Peyer's patch (tissue), 4 donors: ENCODE data around the gene MXRA7. TPM values are rescaled to one million over a fixed set of nuclear protein-coding genes. Genes with fewer than 3 reads are reported as not detected.

Experiments
- DNase-seq, 3 donors: peaks; one replicate each; pipeline ENCODE4 v3.0.0-alpha.2; 2017 to 2019
- H3K27ac ChIP-seq, 4 donors: fragments of 200-600 bp; sonication (generic); one replicate each; pipeline ENCODE4 v1.5.1; 2016 to 2019
- H3K27me3 ChIP-seq, 2 donors: fragments of 200-600 bp; sonication (generic); one replicate each; pipeline ENCODE4 v1.5.1; 2019
- H3K36me3 ChIP-seq, 3 donors: fragments of 200-600 bp; sonication (generic); one replicate each; pipeline ENCODE4 v1.5.1; 2016 to 2019
- H3K4me1 ChIP-seq, 4 donors: fragments of 200-600 bp; sonication (generic); one replicate each; pipeline ENCODE4 v1.5.1; 2016 to 2019
- H3K4me3 ChIP-seq, 4 donors: fragments of 200-600 bp; sonication (generic); 1 replicate in 3 of 4; 2 replicates in 1 of 4; pipeline ENCODE4 v1.5.1; 2016 to 2019; ENCODE audit warnings: mild to moderate bottlenecking in 1 of 4
- H3K9me3 ChIP-seq, 4 donors: fragments of 200-600 bp; sonication (generic); one replicate each; pipeline ENCODE4 v1.5.1; 2016 to 2019; ENCODE audit warnings: mild to moderate bottlenecking in 1 of 4
- POLR2A ChIP-seq, 2 donors: fragments of 450-650 bp; IDR thresholded peaks; one replicate each; pipeline ENCODE4 v1.5.1; 2017; ENCODE audit warnings: antibody characterized with exemption in 2 of 2, mild to moderate bottlenecking in 2 of 2, moderate library complexity in 2 of 2
- total RNA-seq, 4 donors: library from RNA; depleted of rRNA; stranded (reverse); fragments of >200 nt; gene quantifications; one replicate each; pipeline ENCODE4 v1.1.0, GENCODE V29; 2016
- TF ChIP-seq, protein P1 (sequence below), 6 experiments: fragments of 450-650 bp in 4 of 6; fragments of 200-600 bp in 2 of 6; sonication (generic) in 1 of 6; IDR thresholded peaks; one replicate each; pipeline ENCODE4 v1.5.1; 2017 to 2019; ENCODE audit warnings: antibody characterized with exemption in 6 of 6, mild to moderate bottlenecking in 3 of 6, moderate library complexity in 1 of 6

MXRA7 gene
- total RNA-seq, 4 donors from 2014 or later, result 9.1 to 27.3 (median 23.4) TPM

DNA sequence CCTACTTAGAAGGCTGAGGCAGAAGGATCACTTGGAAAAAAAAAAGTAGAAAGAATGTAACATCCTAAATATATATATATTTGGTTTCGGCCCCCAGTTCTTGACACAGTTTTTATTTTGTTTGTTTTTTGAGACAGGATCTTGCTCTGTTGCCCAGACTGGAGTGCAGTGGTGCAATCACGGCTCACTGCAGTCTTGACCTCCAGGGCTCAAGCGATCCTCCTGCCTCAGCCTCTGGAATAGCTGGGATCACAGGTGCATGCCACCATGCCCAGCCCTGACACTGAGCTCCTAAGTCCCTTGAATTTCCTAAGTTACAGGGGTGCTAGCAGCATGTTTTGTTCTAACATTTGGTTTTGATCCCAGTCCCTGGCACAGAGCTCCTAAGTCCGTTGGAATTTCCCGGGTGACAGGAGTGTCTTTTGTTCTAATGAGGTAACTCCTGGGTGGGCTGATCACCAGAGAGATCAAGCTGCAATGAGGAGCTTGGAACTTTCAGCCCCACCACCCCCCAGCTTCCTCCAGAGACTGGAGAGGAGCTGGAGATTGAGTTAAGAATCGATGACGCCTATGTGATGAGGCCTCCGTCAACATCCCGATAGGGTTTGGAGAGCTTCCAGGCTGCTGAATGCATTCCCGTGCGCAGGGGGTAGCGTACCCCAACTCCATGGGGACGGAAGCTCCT lies 20.0 kb downstream of the MXRA7 start:
- H3K4me1 ChIP-seq, result peaks cover 0 to 12% (median 0%) of the 10 kb centered on the region in 4 donors
- H3K4me3 ChIP-seq, result no peak overlapping the region
- TF ChIP-seq, protein P1, sequence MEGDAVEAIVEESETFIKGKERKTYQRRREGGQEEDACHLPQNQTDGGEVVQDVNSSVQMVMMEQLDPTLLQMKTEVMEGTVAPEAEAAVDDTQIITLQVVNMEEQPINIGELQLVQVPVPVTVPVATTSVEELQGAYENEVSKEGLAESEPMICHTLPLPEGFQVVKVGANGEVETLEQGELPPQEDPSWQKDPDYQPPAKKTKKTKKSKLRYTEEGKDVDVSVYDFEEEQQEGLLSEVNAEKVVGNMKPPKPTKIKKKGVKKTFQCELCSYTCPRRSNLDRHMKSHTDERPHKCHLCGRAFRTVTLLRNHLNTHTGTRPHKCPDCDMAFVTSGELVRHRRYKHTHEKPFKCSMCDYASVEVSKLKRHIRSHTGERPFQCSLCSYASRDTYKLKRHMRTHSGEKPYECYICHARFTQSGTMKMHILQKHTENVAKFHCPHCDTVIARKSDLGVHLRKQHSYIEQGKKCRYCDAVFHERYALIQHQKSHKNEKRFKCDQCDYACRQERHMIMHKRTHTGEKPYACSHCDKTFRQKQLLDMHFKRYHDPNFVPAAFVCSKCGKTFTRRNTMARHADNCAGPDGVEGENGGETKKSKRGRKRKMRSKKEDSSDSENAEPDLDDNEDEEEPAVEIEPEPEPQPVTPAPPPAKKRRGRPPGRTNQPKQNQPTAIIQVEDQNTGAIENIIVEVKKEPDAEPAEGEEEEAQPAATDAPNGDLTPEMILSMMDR (IDR thresholded peaks at IDR 0.05), result no peak
- no peak for TF ChIP-seq POLR2A (IDR thresholded peaks at IDR 0.05)
- no peak overlapping the region for H3K27ac ChIP-seq
- H3K36me3 ChIP-seq, result no peaks in the 10 kb centered on the region
- no peaks in the 10 kb centered on the region for H3K27me3 ChIP-seq
- no peak for DNase-seq
- H3K9me3 ChIP-seq, result no peaks in the 10 kb centered on the region

DNA sequence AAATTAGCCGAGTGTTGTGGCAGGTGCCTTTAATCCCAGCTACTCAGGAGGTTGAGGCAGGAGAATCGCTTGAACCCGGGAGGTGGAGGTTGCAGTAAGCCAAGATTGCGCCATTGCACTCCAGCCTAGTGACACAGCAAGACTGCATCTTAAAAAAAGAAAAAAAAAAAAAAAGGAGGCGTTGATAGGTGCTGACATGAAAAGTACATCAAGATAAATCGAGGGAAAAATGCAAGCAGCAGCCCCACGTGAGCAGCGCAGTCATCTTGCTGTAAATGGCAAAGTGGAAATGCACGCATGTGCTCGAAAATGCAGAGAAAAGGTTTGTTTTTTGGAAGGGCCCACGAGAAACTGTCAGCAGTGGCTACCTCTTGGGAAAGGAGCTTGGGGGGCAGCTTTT lies 20.9 kb downstream of the MXRA7 start:
- Histone ChIP-seq H3K27ac (no peak overlapping the region), H3K4me1 (peaks cover 0 to 12% (median 0%) of the 10 kb centered on the region in 4 donors), H3K4me3 (no peak overlapping the region), H3K9me3 (no peaks in the 10 kb centered on the region), H3K27me3 (no peaks in the 10 kb centered on the region), H3K36me3 (no peaks in the 10 kb centered on the region)
- TF ChIP-seq, protein P1 (IDR thresholded peaks at IDR 0.05), result no peak
- no peak for TF ChIP-seq POLR2A (IDR thresholded peaks at IDR 0.05)
- no peak for DNase-seq

DNA sequence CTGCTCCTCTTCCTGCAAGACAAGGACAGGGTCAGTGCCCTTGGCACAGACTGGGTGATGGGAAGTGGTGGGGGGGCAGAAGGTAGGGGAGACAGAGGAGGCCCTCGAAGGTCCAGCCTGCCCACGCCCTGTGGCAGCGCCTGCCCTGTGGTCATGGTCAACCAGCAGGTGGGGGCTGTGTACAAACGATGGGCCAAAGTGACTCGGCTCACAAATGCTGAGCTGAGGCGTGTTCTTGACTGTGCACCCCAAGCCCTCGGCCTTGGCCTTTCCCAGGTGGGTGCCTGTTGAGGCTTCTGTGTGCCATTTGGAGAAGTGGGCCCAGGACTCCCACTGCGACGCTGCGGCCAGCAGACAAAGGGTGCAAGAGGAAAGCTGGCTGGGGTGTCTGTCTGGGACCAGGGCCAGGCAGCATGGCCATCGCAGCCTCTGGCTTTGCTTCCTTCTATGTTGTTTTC lies 22.6 kb downstream of the MXRA7 start:
- no peak for DNase-seq
- TF ChIP-seq, protein P1 (IDR thresholded peaks at IDR 0.05), result no peak
- TF ChIP-seq POLR2A (IDR thresholded peaks at IDR 0.05), result no peak
- no peaks in the 10 kb centered on the region for H3K9me3 ChIP-seq
- peak overlapping the region; percentile 62 to 87 (median 70) for H3K27ac ChIP-seq
- no peak overlapping the region for H3K4me3 ChIP-seq
- H3K27me3 ChIP-seq, result no peaks in the 10 kb centered on the region
- H3K4me1 ChIP-seq, result peaks cover 0 to 12% (median 0%) of the 10 kb centered on the region in 4 donors
- no peaks in the 10 kb centered on the region for H3K36me3 ChIP-seq

DNA sequence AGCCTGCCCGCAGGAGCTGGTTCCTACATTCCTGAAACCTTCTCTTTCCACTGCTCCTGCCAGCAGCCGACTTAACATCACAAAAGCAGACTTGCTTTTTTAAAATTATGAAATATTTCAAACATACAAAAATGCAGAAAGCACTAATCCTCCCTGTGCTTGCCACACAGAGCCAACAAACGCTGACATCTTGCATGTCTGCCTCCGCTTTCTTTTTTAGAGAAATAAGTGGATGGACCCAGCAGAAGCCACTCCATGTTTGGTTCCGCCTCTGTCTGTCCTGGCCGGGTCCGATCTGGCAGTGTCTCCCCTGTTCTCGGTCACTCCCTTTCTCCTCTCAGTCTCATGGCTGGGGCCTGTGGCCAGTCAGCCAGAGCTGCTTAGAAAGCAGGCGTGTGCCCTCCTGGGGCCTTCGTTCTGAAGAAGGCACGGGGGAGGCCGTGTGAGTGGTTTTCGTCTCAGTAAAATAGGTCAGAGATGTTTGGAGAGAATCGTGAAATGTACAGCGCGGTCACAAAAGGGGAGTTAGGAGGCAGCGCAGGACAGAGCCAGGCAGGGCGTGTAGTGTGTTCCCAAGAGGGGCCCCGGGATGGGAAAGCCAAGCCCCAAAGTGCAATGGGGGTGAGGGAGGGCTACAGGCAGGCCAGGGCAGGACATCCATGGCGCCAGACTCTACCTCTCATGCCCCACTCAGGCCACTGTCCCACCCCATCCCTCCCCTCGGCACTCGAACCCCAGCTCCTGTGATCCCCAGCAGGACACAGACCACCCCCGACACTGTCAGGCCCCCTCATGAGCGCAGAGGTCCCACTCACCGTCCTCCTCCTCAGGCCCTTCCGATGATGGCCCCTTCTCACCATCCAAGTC lies 23.2 kb downstream of the MXRA7 start:
- peaks cover 0 to 17% (median 0%) of the 10 kb centered on the region in 4 donors for H3K4me1 ChIP-seq
- H3K36me3 ChIP-seq, result no peaks in the 10 kb centered on the region
- TF ChIP-seq POLR2A (IDR thresholded peaks at IDR 0.05), result no peak
- TF ChIP-seq, protein P1 (IDR thresholded peaks at IDR 0.05), result no peak
- peak overlapping the region; percentile 62 to 87 (median 70) for H3K27ac ChIP-seq
- H3K4me3 ChIP-seq, result no peak overlapping the region
- DNase-seq, result no peak
- H3K27me3 ChIP-seq, result no peaks in the 10 kb centered on the region
- no peaks in the 10 kb centered on the region for H3K9me3 ChIP-seq

DNA sequence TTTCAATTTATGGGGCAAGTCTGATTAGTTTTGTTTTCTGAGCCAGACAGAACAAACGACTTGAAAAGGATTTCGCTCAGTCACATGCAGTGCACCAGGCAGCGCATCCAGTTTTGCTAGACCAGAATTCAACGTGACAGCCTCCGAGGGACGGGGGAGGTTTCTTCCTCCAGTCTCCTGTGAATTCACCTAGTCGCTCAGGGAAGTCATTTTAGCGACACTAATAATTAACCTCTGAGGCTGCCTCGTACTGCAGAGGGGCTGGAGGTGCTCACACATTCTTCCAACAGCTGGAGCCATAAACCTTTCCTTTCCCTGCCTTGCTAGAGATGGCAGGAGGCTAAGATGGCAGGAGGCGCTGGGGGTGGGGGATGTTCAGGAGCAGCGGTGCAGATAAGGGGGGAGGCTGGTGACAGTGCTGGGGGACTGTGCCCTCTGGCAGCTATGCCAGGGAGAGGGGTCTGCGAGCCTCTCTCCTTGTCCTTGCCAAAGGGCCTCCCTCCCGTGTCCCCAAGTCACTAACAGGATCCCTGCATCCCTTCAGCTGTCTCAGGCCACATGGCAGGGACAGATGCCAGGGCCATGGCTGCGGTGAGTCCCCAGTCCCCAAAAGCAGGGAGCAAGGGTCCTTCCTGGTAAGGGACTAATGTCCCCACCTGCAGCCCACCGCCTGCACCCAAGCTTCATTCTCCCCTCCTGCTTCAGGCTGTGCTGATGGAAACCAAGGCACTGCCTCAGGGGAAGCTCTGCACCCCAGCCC lies 24.0 kb downstream of the MXRA7 start:
- Histone ChIP-seq H3K9me3 (no peaks in the 10 kb centered on the region), H3K27ac (peak overlapping the region in 3 of 4 donors; percentile 7 to 87 (median 62)), H3K4me1 (peaks cover 0 to 24% (median 0%) of the 10 kb centered on the region in 4 donors), H3K36me3 (no peaks in the 10 kb centered on the region), H3K27me3 (no peaks in the 10 kb centered on the region), H3K4me3 (no peak overlapping the region)
- DNase-seq, result no peak
- TF ChIP-seq, protein P1 (IDR thresholded peaks at IDR 0.05), result no peak
- no peak for TF ChIP-seq POLR2A (IDR thresholded peaks at IDR 0.05)
